Prostate gland (tissue), 2 donors: ENCODE measurements around the gene ARHGAP36.

Experiments used
- CTCF ChIP-seq, 4 experiments: fragments of 200-600 bp in 2 of 4; fragments of 450-650 bp in 2 of 4; sonication (generic) in 2 of 4; IDR thresholded peaks; 1 replicate in 3 of 4; 2 replicates in 1 of 4; pipeline ENCODE4 v1.5.1; 2016 to 2019; ENCODE audit warnings: antibody characterized with exemption in 4 of 4, mild to moderate bottlenecking in 2 of 4, moderate library complexity in 2 of 4
- POLR2A ChIP-seq: fragments of 450-650 bp; IDR thresholded peaks from one replicate; pipeline ENCODE4 v1.6.1; 2016; ENCODE audit warnings: antibody characterized with exemption, mild to moderate bottlenecking
- POLR2AphosphoS5 ChIP-seq: sonication (generic); formaldehyde crosslinking; IDR thresholded peaks from one replicate; pipeline ENCODE4 v1.6.1; 2017; ENCODE audit warnings: antibody characterized with exemption

- TF ChIP-seq POLR2A = no peak
- TF ChIP-seq CTCF (IDR thresholded peaks at IDR 0.05) = no peak
- TF ChIP-seq POLR2AphosphoS5 = no peak
Measured at GRCh38 chrX:131053076-131053475, 5.1 kb upstream of the ARHGAP36 start.
